ENCODE results near the gene TMEM74B.
"Not testable (repeated sequence)": the region's sequence is repeated elsewhere in the genome, so short reads cannot be mapped to it uniquely, and the experiment has no call there.

TMEM74B gene

GRCh38 chr20:1178623-1179022 lies 6.2 kb downstream of the TMEM74B start:
- DNase-seq (ENCODE audit: low spot score): no peak

DNA sequence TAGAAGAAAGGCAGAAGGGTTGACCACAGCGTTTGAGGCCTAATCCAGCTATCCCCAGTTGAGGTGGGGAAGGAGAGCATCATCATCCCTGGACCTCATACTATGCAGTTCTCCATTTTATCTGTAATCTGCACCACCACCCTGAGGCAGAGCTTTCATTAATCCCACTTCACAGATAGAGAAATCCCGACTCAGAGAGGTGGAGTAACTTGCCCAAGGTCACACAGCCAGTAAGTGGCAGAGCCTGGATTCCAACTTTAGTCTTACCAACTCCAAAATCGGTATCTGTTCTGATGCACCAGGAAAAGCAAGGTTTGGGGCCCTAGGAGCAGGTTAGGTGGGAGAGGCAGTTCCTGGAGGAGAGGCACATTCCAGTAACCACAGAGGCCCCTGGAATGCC lies 6.7 kb downstream of the TMEM74B start:
- DNase-seq (ENCODE audit: low spot score): no peak

- DNase-seq (ENCODE audit: low spot score): no peak
Measured at GRCh38 chr20:1177680-1178079, 7.1 kb downstream of the TMEM74B start.

DNA sequence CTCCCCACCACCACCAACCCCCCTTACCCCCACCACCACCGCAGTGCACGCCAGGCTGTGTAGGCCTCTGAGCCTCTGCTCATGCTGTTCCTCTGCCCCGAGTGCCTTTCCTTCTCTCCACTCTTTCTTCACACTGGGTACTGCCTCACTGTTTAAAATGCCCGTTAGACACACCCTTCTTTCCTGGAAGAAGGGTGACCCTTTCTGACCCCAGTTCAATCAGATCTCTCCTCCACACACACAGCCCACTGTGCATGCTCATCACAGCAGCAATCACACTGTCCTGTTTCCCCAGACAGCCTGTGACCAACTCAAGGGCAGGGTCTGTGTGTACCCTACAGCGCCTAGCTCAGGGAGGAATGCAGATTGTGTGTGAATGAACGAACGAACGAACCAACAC lies 10.0 kb downstream of the TMEM74B start:
- DNase-seq (ENCODE audit: low spot score): no peak

DNA sequence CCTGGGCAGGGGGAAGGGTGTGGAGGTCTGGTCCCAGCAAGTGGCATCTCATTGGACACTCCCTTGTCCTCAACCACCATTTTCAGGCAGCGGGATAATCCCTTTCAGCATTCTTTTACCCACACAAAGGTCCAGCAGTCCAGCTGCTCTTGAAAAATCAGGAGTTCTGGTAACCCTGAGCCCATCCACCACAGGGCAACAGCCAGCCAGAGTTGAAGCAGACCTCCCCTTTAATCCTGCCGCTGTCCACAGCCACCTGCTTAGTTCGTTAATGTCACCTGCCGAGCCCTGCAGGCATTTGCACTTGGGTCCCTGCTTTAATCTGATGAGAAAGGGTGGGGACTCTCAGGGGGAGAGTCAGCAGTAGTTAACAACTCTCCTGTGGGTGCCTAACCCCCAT lies 11.1 kb downstream of the TMEM74B start:
- no peak for DNase-seq (ENCODE audit: low spot score)

DNA sequence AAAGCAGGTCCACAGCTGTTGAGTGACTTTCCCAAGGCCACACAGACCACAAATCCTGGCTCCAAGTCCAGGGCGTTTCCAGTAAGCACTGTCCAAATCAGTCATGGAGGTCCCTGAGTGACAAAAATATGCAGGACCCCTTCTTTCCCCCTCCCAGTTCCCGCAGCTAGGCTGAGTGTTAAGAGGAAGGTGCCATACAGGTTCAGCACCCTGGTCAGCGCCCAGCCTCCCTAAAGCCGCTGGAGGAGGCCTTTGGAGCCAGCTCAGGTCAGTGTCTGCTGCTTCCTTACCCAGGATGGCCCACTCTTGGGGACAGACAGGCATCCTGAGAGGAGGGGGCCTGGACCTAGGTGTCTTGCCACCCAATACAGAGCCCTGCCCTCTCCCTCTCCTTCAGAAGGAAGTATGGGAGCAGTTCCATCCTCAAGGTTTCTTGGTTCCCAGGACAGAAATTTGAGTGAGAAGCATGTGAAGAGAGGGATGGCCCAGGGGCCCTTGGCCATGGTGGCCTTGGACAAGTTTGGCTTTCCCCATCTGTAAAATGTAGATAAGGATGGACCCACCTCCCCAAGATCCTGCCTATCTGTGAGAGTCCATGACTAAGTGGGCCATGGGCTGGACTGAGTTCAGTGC lies 13.2 kb downstream of the TMEM74B start:
- DNase-seq (ENCODE audit: low spot score): no peak

GRCh38 chr20:1169224-1169623 lies 15.6 kb downstream of the TMEM74B start:
- DNase-seq (ENCODE audit: low spot score): no peak

- DNase-seq (ENCODE audit: low spot score): no peak
Measured at GRCh38 chr20:1166948-1167720, 17.6 kb downstream of the TMEM74B start.

DNA sequence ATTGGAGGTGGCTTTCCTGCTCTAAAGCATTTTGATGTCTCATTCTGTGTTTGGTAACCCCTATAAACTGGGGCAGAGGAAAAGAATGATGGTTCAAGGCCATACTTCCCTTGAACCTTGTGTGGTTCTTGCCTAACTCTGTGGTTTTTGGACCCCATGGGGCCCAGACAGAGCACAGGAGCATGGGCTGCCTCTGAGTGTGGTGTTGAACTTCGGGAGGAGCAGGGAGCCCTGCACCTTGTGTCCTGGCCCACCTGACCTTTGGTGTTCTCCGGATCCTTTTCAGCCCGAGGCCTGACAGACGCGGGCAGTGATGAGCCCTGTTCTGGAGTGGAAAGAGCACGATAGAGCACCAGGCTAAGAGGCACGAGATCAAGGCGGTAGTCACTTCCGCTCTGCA lies 18.8 kb downstream of the TMEM74B start:
- no peak for DNase-seq (ENCODE audit: low spot score)

DNA sequence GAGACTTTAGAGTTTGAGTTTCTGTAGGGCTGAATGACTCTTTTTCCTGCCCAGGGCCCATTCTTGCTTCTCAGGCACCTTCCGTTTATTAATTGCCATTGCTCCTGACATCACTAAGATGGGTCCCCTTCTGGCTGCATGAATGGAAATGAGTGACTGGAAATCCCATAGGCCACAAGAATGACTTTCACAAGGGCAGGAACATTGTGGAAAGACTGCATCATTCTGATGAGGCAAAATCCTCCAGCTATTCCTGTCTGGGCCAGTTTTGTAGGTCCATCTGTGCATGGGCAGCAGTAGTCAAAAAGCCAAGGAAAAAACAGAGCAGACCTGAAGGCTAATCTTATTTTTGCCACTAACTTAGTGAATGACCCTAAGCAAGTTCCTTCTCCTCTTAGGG lies 19.3 kb downstream of the TMEM74B start:
- DNase-seq (ENCODE audit: low spot score): no peak

DNA sequence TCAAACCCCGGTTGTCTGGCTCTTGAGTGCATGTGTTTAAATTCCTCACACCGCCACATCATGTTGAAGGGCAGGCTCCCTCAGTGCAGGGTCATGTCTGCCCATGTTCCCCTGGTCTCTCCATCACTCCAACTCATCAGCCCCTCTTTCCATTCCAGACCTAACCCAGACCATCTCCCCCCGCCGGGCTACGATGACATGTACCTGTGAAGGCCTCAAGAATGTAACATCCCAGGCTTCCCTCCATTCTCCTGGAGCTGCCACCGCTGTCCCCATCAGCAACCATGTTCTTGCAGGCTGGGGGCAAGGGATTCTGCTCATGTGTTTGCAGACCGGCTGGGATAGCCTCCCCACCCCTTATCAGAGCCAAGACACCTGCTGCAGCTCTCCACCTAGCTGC lies 19.9 kb downstream of the TMEM74B start:
- no peak for DNase-seq (ENCODE audit: low spot score)

DNA sequence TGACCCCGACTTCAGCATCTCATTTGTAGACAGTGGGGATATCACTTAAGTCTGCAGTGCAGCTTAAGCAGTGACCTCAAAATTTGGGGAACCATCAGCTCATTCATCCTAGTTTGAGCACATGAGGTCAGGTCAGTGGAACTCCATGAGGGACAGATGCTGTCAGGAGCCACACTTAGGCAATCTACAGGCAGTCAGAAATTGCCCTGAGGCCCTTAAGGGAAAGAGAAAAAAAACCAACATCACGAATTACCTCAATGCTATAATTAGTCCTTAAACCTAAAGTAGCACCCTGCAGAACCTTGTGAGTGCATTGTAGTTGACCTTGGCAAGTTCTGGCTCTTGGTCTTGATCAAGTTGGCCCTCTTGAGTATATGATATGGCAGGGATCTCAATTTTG lies 21.1 kb downstream of the TMEM74B start:
- no peak for DNase-seq (ENCODE audit: low spot score)

GRCh38 chr20:1163105-1163504 lies 21.7 kb downstream of the TMEM74B start:
- DNase-seq (ENCODE audit: low spot score): no peak

DNA sequence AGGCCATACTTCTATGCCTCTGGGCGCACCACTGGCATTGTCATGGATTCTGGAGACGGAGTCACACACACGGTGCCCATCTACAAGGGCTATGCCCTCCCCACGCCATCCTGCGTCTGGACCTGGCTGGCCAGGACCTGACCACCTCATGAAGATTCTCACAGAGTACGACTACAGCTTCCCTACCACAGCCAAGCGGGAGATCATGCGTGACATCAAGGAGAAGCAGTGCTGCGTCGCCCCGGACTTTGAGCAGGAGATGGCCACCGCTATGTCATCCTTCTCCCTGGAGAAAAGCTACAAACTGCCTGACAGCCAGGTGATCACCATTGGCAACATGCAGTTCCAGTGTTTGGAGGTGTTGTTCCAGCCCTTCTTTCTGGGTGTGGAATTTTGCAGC lies 23.8 kb downstream of the TMEM74B start:
- DNase-seq (ENCODE audit: low spot score): no peak

- no peak for DNase-seq (ENCODE audit: low spot score)
Measured at GRCh38 chr20:1160496-1160895, 24.3 kb downstream of the TMEM74B start.

- DNase-seq (ENCODE audit: low spot score): no peak
Measured at GRCh38 chr20:1155342-1155741, 29.4 kb downstream of the TMEM74B start.

DNA sequence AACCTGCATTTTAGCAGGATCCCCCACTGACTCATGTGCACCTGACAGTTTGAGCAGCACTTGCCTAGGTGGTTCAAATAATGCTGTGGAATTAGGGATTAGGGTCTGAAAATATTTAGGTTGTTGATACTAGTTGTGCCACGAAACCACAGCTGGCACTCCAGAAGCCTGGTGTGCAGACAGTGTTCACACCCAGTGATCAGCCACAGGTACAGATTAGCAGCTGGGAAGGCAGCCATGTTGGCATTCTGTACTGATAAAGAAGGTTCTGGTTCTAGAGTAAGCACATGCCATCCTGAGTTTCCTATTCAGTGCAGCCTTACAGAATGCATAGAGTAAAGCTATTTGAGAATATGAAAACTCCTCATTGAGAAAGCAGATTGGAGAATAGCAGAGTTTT lies 30.1 kb downstream of the TMEM74B start:
- no peak for DNase-seq (ENCODE audit: low spot score)

GRCh38 chr20:1154226-1154625 lies 30.6 kb downstream of the TMEM74B start:
- no peak for DNase-seq (ENCODE audit: low spot score)

DNA sequence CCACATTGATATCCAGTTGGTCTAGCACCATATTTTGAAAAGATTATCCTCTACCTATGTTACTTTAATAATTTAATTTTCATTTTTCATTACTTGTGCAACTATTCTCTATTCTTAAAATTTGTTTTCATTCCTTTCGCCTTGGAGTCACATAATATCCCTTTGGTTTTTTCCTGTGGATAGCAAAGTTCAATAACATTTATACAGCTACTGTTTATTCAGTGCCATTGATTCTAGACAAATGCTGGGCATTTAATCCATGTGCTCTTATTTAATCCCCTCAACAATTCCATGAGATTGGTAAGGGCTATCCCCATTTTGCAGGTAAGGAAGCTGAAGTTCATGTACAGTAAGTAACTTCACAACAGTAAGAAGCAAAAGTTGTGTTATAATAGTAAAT lies 33.8 kb downstream of the TMEM74B start:
- no peak for DNase-seq (ENCODE audit: low spot score)

- no peak for DNase-seq (ENCODE audit: low spot score)
Measured at GRCh38 chr20:1150218-1150617, 34.6 kb downstream of the TMEM74B start.

GRCh38 chr20:1149812-1150211 lies 35.0 kb downstream of the TMEM74B start:
- DNase-seq (ENCODE audit: low spot score): not testable (repeated sequence)

- no peak for DNase-seq (ENCODE audit: low spot score)
Measured at GRCh38 chr20:1146957-1147356, 37.8 kb downstream of the TMEM74B start.

GRCh38 chr20:1144401-1145172 lies 40.2 kb downstream of the TMEM74B start:
- DNase-seq (ENCODE audit: low spot score): no peak

All from CD4-positive, alpha-beta T cell treated with Interleukin-15 for 4 hours (primary cell).